Measurements from ENCODE around the gene TSHZ2.

The TSHZ2 gene

DNA sequence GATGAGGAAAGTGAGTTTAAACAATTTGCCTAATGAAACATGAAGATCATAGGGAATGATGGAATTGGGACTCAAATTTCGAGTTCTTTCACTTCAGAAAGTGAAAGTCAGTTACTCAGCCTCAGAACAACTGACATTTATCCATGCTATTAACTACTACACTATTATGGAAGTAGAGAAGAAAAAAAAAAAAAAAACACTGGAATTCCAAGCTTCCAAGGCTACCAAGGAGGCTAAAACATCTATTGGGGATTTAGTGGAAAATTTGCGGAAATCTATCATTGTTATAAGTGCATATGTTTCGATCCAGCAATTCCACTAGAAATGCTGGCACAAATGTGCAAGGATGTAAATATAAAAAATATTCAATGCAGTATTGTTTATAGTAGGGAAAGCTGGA is 70.4 kb downstream of the TSHZ2 start:
- no peak overlapping the region for H3K4me3 ChIP-seq (ENCODE audit: low read length)
- no peak for DNase-seq (ENCODE audit: low read depth)
- TF ChIP-seq, protein P1, sequence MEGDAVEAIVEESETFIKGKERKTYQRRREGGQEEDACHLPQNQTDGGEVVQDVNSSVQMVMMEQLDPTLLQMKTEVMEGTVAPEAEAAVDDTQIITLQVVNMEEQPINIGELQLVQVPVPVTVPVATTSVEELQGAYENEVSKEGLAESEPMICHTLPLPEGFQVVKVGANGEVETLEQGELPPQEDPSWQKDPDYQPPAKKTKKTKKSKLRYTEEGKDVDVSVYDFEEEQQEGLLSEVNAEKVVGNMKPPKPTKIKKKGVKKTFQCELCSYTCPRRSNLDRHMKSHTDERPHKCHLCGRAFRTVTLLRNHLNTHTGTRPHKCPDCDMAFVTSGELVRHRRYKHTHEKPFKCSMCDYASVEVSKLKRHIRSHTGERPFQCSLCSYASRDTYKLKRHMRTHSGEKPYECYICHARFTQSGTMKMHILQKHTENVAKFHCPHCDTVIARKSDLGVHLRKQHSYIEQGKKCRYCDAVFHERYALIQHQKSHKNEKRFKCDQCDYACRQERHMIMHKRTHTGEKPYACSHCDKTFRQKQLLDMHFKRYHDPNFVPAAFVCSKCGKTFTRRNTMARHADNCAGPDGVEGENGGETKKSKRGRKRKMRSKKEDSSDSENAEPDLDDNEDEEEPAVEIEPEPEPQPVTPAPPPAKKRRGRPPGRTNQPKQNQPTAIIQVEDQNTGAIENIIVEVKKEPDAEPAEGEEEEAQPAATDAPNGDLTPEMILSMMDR (conservative IDR thresholded peaks at IDR 0.05; ENCODE audit: low read length), result no peak

GRCh38 chr20:53044296-53044695 is 72.1 kb downstream of the TSHZ2 start:
- no peak for DNase-seq (ENCODE audit: low read depth)
- TF ChIP-seq, protein P1 (conservative IDR thresholded peaks at IDR 0.05; ENCODE audit: low read length), result no peak
- H3K4me3 ChIP-seq (ENCODE audit: low read length), result no peak overlapping the region

GRCh38 chr20:53045941-53046340 is 73.8 kb downstream of the TSHZ2 start:
- H3K4me3 ChIP-seq (ENCODE audit: low read length), result no peak overlapping the region
- TF ChIP-seq, protein P1 (conservative IDR thresholded peaks at IDR 0.05; ENCODE audit: low read length), result no peak
- no peak for DNase-seq (ENCODE audit: low read depth)

- no peak overlapping the region for H3K4me3 ChIP-seq (ENCODE audit: low read length)
- DNase-seq (ENCODE audit: low read depth), result no peak
- TF ChIP-seq, protein P1 (conservative IDR thresholded peaks at IDR 0.05; ENCODE audit: low read length), result no peak
Observed at GRCh38 chr20:53047203-53047602, 75.0 kb downstream of the TSHZ2 start.

GRCh38 chr20:53048387-53048786 is 76.2 kb downstream of the TSHZ2 start:
- DNase-seq (ENCODE audit: low read depth), result no peak
- TF ChIP-seq, protein P1 (conservative IDR thresholded peaks at IDR 0.05; ENCODE audit: low read length), result no peak

DNA sequence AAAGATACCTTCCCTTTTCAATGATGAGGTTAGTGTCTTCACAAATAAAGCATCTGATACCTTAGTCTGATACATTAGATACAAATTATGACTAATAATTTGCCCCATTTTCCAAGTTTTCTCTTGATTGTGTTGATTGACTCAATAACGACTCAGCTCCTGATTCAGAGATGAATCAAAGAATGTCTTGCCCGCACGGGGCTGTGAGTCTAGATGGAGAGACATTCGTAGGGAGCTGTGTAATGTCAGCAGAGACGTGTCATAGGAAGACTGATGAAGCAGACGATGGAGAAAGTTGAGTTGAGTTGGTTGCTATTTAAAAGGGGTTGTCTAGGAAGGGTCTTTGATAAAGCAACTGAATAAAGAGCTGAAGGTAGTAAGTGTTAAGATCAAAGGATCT is 78.2 kb downstream of the TSHZ2 start:
- H3K4me3 ChIP-seq (ENCODE audit: low read length), result no peak overlapping the region
- TF ChIP-seq, protein P1 (conservative IDR thresholded peaks at IDR 0.05; ENCODE audit: low read length), result no peak
- no peak for DNase-seq (ENCODE audit: low read depth)

More at GRCh38 chr20:53048387-53048786, 76.2 kb downstream of the TSHZ2 start:
- H3K4me3 ChIP-seq (ENCODE audit: low read length), result no peak overlapping the region

- H3K4me3 ChIP-seq (ENCODE audit: low read length), result no peak overlapping the region
- DNase-seq (ENCODE audit: low read depth), result no peak
- TF ChIP-seq, protein P1 (conservative IDR thresholded peaks at IDR 0.05; ENCODE audit: low read length), result no peak
Observed at GRCh38 chr20:53052380-53052779, 80.2 kb downstream of the TSHZ2 start.
